Measurements from ENCODE around the gene TTC22.

DNA sequence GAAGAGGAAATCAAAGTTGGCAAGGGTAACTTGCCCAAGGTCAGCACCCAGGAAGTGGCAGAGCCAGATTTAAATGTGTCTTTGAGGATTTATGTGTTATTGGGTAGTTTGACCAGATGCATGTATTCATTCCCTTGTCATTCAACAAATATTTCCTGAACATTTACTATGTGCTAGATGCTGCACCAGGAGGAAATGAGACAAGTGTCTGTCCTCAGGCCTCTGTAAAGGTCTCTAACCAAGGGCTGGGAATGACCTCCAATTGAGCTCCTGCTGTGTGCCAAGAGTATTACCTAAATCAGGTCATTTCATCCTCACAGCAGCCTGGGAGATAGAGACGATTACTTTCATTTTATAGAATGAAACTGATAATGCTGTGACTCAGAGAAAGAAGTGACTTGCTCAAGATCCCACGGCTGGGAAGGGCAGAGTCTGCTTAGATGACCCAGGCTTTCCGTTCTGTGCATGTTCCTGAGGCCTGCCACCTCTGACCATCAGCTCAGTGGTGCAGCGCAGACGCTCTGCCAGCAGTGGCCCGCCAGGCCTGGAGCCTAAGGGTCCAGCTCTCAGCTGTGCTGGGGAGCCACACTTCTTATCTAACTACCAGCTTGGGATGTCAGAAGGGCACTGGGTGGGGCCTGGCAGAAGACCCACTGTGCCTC, 3.5 kb upstream of the TTC22 start:
- TF ChIP-seq, protein P1, sequence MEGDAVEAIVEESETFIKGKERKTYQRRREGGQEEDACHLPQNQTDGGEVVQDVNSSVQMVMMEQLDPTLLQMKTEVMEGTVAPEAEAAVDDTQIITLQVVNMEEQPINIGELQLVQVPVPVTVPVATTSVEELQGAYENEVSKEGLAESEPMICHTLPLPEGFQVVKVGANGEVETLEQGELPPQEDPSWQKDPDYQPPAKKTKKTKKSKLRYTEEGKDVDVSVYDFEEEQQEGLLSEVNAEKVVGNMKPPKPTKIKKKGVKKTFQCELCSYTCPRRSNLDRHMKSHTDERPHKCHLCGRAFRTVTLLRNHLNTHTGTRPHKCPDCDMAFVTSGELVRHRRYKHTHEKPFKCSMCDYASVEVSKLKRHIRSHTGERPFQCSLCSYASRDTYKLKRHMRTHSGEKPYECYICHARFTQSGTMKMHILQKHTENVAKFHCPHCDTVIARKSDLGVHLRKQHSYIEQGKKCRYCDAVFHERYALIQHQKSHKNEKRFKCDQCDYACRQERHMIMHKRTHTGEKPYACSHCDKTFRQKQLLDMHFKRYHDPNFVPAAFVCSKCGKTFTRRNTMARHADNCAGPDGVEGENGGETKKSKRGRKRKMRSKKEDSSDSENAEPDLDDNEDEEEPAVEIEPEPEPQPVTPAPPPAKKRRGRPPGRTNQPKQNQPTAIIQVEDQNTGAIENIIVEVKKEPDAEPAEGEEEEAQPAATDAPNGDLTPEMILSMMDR (IDR thresholded peaks at IDR 0.05; ENCODE audit: borderline replicate concordance, extremely low read depth, low read length, poor library complexity, severe bottlenecking), result no peak
- TF ChIP-seq EZH2 (IDR thresholded peaks at IDR 0.05; ENCODE audit: borderline replicate concordance, low read depth, low read length, severe bottlenecking), result no peak
